GM18520 (cell line): Measurements from ENCODE around the gene PIH1D1.
"Not testable (repeated sequence)": the region's sequence is repeated elsewhere in the genome, so short reads cannot be mapped to it uniquely, and the experiment has no call there.

Experiments used
- ATAC-seq: cut with Tn5 transposase; IDR thresholded peaks from one replicate; pipeline ENCODE4 v1.9.1; 2021; ENCODE audit not compliant: unreplicated experiment

Gene PIH1D1

DNA sequence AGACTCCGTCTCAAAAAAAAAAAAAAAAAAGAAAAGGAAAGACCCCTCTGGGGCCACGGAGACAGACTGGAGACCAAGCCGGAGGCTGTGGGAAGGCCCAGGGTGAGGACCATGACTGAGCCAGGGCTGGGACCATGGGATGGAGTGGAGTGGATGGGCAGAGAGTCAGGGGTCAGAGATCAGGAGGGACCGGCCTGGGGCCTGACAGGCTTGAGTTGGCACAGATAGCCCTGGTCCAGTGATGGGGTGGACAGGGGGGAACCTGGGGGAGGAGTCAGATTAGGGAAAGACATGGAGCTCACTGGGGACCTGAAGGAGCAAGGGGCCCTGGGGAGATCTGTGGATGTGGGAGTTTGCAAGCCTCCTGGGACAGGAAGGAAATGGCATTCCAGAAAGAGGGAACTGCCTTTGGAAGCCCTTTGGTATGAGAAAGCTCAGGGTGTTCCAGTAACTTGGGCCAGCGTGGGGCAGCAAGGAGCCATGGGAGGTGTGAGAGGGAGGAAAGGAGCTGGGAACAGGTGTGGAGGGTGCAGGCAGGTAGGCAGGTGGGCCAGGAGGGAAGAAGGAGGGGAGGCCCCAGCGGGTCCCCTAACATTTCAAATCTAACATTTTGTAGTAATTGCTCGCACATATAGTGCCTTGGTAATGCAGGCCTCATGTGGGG lies 29.5 kb upstream of the PIH1D1 start:
- no peak for ATAC-seq

DNA sequence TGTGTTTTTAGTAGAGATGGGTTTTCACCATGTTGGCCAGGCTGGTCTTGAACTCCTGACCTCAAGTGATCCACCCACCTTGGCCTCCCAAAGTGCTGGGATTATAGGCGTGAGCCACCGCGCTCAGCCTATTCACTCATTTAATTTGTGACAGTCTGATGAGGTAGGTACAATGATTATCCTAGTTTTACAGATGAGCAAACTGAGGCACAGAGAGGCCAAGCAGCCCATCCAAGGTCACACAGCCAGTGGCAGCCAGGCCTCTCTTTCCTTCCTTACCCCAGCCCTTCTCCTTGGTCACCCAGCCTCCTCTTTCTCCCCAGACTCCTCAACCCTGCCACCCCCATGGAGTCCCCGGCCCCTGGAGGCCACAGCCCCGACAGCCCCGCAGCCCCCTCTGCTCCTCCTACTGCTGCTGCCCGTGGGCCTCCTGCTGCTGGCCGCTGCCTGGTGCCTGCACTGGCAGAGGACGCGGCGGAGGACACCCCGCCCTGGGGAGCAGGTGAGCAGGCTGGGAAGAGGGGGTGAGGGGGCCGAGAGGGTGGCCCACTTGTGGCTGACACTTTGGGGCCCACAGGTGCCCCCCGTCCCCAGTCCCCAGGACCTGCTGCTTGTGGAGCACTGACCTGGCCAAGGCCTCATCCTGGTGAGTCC lies 28.5 kb upstream of the PIH1D1 start:
- ATAC-seq = no peak

DNA sequence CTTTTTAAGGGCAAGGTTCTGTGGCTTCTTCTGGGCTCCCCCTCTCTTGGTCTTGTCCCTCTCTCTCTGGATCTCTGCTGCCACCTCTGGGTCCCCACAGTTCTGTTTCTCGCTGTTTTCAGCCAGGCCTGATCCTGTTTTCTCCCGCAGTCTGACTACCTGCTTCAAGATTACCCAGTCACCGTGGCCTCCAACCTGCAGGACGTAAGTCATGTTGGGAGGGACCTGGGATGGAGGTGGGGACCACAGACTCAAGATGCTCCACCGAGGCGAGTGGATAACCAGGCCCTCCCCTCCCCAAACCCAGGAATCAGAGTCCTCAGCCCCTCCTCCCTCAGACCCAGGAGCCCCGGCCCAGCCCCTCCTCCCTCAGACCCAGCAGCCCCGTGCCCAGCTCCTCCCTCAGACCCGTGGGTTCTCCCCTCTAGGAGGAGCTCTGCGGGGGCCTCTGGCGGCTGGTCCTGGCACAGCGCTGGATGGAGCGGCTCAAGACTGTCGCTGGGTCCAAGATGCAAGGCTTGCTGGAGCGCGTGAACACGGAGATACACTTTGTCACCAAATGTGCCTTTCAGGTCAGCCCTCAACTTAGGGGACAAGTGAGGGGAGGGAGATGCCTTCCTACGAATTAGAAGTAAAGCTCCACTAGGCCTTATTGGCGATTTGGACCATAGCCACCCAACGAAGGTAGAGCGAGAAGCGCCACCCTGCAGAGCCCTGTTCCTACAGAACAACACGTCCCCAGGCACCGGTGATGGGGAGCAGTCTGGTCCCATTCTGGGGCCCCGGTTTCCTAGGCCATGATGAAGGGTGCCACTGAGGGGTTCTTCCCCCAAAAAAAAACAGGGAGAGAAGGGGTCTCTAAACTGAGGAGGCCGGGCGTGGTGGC lies 24.6 kb upstream of the PIH1D1 start:
- ATAC-seq = no peak

DNA sequence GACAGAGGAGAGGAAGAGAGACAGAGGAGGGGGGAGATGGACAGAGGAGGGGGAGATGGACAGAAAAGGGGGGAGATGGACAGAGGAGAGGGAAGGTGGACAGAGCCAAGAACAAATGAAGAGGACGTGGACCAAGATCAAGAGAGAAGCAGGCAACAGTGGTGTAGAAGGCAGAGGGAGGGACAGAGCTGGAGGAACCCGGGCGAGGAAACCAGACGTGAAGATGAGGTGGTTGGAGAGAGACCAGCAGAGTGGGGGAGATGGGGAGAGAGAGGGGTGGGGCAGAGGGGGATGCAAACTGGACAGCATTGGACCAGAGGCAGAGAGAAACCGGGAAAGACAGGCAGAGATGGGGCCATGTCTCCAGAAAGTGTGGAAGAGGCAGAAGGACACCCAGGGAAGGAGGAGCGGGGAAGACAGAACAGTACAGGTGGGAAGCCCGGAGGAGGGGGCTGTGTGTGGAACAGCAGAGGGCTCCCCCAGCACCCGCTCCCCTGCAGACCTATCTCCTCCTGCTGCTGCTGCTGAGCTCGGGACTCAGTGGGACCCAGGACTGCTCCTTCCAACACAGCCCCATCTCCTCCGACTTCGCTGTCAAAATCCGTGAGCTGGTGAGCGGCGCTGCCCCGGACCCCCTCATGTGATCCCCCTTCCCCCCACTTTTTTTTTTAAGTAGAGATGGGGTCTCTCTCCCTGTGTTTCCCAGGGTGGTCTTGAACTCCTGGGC lies 23.7 kb upstream of the PIH1D1 start:
- no peak for ATAC-seq

DNA sequence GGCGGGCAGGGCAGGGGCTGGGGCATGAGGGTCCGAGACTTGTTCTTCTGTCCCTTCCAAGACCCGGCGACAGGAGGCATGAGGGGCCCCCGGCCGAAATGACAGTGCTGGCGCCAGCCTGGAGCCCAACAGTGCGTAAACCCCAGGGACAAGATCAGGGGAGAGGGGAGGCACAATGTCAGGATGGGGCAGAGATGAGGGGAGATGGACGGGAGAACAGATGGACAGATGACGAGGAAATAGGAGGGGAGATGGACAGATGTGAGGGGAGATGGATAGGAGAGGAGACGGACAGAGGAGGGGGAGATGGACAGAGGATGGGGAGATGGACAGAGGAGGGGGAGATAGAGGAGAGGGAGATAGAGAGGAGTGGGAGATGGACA lies 22.9 kb upstream of the PIH1D1 start:
- ATAC-seq = no peak

DNA sequence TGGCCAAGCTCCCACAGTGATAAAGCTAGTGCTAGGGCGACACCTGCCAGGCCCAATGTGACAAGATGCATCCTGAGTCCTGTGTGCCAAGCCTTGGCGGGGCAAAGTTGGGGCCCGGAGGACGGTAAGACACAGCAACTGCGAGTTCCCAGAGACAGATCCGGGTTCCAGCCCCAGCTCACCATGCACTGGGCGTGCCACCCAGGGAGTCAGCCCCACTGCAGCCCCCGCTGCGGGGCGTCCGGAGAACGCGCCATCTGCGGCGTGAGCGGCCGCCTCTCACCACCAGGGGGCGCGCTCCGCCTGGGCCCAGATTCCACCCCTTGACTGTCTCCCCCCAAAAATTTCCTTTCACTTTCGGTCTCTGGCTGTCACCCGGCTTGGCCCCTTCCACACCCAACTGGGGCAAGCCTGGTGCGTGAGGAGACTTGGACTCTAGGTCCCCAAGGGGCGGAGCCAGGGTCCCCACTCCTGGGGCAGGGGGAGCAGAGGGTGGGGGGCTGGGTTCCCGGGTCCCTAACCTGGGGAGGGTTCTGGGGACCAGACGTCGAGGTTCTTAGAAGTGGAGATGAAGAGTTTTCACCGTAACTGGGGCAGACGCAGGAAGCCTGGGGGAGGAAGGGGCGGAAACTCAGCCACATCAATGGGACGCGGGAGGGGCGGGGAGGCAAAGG lies 22.4 kb upstream of the PIH1D1 start, which contains the start of gene FLT3LG:
FLT3LG (plus strand) TSS at position 348 of the 674 bp plus-strand sequence. CDS start 425 bp downstream, outside the sequence.
- peak; percentile 54 for ATAC-seq

DNA sequence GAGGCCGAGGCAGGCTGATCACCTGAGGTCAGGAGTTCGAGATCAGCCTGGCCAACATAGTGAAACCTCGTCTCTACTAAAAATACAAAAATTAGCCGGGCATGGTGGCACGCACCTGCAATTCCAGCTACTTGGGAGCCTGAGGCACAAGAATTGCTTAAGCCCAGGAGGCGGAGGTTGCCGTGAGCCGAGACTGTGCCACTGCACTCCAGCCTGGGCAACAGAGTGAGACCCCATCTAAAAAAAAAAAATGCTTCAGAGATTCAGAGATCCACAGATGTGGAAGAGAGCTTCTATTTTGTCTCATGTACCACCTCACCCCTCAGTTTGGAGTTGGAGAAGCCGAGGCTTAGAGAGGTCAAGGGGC lies 21.9 kb upstream of the PIH1D1 start:
- not testable (repeated sequence) for ATAC-seq

DNA sequence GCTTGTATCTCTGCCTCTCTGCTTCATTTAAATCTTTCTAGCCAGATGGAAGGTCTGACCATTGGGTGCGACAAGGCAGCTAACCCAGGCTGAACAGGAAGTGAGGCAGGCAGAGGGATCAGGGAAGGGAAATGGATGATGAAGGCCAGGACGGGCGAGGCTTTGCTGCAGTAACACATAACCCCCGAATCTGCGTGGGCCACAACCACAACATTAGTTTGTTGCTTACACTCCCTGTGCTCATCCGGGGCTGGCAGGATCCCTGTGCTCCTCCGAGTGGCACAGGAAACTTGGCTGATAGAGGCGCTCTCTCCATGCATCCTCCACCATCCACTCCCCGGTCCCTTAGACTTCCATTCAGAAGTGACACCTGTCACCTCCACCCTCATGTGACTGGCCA lies 21.3 kb upstream of the PIH1D1 start:
- no peak for ATAC-seq

DNA sequence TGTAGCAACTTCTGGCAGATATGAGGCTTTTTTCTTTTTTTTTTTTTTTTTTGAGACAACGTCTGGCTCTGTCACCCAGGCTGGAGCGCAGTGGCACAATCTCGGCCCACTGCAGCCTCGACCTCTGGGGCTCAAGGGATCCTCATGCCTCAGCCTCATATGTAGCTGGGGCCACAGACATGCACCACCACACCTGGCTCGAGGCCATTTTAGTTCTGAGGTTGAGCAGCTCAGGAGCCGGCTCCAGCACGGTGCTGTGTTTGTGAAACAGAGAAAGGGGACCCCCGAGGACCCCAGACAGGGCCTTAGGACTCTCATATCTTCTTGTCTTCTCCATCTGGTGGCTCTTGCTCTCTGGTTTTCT lies 19.0 kb upstream of the PIH1D1 start:
- ATAC-seq = no peak

DNA sequence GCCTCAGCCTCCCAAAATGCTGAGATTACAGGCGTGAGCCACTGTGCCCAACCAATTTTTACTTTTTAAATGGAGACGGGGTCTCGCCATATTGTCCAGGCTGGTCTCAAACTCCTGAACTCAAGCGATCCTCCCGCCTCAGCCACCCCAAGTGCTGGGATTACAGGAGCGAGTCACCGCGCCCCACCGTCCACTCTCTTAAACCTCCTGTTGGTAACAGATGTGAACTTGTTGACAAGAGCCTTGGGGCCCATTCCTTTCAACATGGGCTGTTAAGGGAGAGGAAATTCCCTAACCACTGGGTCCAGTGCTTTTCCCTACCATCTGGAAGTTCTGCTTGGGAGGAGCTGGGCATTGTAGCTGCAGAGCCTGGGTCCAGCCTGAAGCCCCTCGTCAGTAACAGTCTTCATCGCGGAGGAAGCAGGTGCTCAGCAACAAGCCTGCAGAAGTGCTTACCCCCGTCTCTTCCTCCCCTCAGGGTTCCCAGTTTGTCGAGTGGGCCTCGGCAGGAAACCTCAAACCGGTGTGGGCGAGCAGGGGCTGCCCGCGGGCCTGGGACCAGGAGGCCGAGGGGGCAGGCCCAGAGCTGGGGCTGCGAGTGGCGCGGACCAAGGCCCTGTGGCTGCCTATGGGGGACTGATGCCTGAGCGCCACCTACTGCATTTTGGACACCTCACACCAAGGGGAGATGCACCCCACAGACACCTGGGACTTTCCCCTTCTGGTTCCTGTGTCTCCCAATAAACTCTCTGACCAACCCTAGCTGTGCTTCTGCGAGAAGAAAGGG lies 18.4 kb upstream of the PIH1D1 start:
- peak; percentile 42 for ATAC-seq

DNA sequence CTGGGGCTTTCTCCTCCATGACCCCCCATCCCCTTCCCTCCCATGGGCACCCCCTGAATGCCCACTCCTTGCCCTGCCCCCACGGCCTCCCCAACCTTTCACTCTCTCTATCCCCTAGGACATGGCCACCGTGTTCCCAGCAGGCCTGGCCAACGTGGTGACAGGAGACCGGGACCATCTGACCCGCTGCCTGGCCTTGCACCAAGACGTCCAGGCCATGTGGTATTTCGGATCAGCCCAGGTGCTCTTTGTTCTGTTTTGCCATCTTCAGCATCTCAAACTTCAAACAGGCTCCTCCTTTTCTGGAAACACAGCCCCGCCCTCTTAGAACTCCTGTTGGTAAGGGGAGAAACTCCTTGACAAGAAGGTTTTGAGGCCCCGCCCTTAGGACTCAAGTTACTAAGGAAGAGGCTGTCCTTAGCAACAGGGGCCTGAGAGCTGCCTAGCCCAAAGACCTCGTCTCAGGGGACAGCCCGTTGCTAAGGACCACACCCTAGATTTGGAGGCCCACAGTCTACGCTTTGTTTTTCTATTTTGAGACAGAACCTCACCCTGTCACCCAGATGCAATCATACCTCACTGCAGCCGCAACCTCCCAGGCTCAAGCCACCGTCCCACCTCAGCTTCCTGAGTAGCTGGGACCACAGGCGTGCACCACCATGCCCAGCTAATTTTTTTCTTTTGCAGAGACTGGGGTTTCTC lies 17.3 kb upstream of the PIH1D1 start:
- peak; percentile 46 for ATAC-seq

DNA sequence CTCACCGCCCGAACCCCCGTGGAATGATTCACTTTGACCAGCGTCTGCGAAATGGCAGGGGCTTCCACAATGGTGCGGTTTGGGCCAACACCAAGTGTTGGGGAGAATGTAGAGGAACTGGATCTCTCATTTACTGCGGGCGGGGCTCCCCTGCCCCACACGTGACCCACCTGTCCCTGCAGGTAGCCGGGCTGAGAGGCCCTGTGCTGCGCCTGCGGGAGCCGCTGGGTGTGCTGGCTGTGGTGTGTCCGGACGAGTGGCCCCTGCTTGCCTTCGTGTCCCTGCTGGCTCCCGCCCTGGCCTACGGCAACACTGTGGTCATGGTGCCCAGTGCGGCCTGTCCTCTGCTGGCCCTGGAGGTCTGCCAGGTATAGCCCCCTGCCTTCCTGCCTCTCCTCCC lies 16.6 kb upstream of the PIH1D1 start:
- no peak for ATAC-seq

DNA sequence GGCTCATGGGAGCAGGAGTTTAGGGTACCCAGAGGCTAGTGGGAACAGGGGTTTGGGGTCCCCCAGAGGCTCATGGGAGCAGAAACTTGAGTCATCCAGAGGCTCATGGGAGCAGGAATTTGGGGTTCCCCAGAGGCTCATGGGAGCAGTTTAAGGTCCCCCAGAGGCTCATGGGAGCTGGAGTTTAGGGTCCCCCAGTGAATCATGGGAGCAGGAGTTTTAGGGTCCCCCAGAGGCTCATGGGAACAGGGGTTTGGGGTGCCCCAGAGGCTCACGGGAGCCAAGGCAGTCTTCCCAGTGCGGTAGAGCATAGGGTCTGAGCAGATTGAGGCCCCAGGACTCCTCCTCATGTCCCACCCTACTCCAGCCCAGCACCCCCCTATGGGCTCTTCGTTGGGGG lies 13.8 kb upstream of the PIH1D1 start:
- ATAC-seq = no peak

DNA sequence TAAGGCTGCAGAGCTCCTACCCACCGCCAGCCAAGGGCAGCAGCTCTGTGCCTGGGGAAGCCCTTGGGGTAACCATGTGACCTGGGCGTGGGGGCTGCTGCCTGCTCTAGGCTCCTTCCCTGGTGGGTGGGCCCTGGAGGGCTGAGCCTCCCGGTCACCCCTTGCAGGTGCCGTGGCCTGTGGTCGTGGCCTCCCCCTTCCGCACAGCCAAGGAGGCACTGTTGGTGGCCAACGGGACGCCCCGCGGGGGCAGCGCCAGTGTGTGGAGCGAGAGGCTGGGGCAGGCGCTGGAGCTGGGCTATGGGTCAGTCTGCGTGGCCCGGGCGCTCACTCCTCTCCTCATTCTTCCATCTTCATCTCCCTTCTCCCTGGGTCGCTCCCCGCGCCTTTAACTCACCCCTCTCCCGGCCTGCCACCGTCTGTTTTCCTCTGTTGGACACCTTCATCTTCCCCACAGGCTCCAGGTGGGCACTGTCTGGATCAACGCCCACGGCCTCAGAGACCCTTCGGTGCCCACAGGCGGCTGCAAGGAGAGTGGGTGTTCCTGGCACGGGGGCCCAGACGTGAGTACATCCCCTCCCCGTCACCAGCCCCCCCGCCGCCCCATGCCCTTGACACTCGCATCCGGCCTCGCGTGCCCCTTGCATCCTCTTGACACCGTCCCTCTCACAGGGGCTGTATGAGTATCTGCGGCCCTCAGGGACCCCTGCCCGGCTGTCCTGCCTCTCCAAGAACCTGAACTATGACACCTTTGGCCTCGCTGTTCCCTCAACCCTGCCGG lies 12.5 kb upstream of the PIH1D1 start:
- ATAC-seq = no peak

DNA sequence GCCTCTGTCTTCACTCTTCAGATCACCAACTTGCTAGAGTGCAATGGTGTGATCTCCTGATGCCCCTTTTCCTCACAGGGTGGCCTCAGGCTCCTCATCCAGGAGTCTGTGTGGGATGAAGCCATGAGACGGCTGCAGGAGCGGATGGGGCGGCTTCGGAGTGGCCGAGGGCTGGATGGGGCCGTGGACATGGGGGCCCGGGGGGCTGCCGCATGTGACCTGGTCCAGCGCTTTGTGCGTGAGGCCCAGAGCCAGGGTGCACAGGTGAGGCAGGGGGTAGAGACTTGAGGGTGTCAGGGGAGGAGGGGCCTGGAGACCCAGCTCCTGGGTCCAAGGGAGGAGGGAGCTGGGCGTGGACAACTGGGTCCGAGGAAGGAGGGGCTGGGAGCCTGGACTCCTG lies 10.9 kb upstream of the PIH1D1 start:
- no peak for ATAC-seq

DNA sequence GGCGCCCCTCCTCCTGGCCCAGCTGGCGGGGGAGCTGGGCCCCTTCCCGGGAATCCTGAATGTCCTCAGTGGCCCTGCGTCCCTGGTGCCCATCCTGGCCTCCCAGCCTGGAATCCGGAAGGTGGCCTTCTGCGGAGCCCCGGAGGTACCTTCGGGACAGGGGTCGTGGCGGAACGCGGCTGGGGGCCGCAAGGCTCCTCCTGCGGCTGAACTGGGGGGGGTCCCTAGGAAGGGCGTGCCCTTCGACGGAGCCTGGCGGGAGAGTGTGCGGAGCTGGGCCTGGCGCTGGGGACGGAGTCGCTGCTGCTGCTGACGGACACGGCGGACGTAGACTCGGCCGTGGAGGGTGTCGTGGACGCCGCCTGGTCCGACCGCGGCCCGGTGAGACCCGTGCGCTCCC lies 10.0 kb upstream of the PIH1D1 start:
- ATAC-seq = no peak

DNA sequence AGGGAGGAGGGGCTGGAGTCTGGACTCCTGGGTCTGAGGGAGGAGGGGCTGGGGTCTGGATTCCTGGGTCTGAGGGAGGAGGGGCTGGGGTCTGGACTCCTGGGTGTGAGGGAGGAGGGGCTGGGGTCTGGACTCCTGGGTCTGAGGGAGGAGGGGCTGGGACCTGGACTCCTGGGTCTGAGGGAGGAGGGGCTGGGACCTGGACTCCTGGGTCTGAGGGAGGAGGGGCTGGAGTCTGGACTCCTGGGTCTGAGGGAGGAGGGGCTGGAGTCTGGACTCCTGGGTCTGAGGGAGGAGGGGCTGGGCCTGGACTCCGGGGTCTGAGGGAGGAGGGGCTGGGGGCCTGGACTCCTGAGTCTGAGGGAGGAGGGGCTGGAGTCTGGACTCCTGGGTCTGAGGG lies 9.5 kb upstream of the PIH1D1 start:
- not testable (repeated sequence) for ATAC-seq

DNA sequence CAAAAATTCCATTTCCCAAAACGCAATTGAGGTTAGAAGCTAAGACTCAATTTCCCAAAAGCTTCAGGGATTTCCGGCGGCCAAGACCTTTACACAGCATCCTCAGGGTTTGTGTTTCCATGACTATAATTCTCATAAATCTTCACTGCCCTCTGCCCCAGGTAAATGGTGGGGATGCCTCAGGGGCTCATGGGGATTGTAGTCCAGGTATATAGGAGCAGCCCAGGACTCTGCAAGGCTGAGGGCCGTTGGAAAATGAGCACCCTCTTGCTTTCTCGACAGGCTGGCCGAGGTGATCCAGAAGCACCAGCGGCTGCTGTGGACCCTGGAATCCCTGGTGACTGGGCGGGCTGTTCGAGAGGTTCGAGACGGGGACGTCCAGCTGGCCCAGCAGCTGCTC lies 7.8 kb upstream of the PIH1D1 start:
- ATAC-seq = no peak

DNA sequence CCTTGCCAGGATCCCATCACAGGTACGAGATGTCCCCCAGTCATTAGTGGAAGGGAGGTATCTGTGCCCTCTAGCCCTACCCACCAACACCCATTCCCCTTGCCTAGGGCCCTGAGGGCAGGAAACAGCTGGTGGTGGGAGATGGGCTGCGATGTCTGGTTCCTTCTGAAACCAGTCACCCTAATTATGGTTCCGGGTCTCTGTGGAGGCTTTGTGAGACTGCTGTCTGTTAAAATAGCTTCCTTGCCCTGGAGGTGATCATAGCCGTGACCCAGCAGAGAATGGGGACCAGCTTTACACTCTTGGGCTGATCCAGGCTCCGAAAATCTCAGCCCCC lies 6.9 kb upstream of the PIH1D1 start:
- ATAC-seq = no peak
